ENCODE results near the gene KDM7A.
"Not testable (repeated sequence)": the region's sequence is repeated elsewhere in the genome, so short reads cannot be mapped to it uniquely, and the experiment has no call there.

KDM7A gene

DNA sequence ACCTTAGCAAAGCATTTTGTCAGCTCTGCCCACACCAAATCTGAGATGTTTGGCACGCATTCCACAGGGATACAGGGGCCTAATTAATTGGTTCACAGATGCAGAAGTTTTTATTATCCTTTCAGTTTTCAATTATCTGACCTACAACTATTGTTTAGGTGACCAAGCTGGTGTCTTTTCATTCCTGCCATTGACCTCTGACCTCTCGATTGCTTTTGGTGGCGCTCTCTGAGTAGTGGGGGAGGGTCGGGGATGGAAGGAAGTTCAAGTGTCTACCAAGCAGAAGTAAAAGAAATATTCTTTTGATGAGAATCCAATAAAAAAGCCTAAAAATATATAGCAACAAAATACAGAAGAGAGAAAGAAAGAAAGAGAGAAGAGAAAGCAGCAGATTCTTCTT is 28.8 kb upstream of the KDM7A start:
- TF ChIP-seq ARNTL (CRISPR knock-in tag; IDR thresholded peaks at IDR 0.05; ENCODE audit: borderline replicate concordance, low read depth) = no peak
- no peak for TF ChIP-seq PATZ1 (CRISPR knock-in tag; IDR thresholded peaks at IDR 0.05; ENCODE audit: borderline replicate concordance)
- TF ChIP-seq, protein P1, sequence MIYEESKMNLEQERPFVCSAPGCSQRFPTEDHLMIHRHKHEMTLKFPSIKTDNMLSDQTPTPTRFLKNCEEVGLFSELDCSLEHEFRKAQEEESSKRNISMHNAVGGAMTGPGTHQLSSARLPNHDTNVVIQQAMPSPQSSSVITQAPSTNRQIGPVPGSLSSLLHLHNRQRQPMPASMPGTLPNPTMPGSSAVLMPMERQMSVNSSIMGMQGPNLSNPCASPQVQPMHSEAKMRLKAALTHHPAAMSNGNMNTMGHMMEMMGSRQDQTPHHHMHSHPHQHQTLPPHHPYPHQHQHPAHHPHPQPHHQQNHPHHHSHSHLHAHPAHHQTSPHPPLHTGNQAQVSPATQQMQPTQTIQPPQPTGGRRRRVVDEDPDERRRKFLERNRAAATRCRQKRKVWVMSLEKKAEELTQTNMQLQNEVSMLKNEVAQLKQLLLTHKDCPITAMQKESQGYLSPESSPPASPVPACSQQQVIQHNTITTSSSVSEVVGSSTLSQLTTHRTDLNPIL (CRISPR knock-in tag; IDR thresholded peaks at IDR 0.05; ENCODE audit: low read depth) = no peak
- no peak for TF ChIP-seq ESRRG (CRISPR knock-in tag; IDR thresholded peaks at IDR 0.05)
- TF ChIP-seq, protein P2, sequence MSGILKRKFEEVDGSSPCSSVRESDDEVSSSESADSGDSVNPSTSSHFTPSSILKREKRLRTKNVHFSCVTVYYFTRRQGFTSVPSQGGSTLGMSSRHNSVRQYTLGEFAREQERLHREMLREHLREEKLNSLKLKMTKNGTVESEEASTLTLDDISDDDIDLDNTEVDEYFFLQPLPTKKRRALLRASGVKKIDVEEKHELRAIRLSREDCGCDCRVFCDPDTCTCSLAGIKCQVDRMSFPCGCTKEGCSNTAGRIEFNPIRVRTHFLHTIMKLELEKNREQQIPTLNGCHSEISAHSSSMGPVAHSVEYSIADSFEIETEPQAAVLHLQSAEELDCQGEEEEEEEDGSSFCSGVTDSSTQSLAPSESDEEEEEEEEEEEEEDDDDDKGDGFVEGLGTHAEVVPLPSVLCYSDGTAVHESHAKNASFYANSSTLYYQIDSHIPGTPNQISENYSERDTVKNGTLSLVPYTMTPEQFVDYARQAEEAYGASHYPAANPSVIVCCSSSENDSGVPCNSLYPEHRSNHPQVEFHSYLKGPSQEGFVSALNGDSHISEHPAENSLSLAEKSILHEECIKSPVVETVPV (CRISPR knock-in tag; IDR thresholded peaks at IDR 0.05) = no peak
- no peak for TF ChIP-seq ZNF70 (CRISPR knock-in tag; IDR thresholded peaks at IDR 0.05)
- no peak for TF ChIP-seq RARB (CRISPR knock-in tag; IDR thresholded peaks at IDR 0.05)
- TF ChIP-seq ZNF8 (CRISPR knock-in tag; IDR thresholded peaks at IDR 0.05) = no peak
- TF ChIP-seq SNAI2 (CRISPR knock-in tag; IDR thresholded peaks at IDR 0.05) = no peak
- no peak for TF ChIP-seq OSR1 (CRISPR knock-in tag; IDR thresholded peaks at IDR 0.05)
- no peak for TF ChIP-seq ISL1 (CRISPR knock-in tag; IDR thresholded peaks at IDR 0.05)
- no peak for TF ChIP-seq TCF4 (CRISPR knock-in tag; IDR thresholded peaks at IDR 0.05; ENCODE audit: borderline replicate concordance)
- no peak for TF ChIP-seq ZFP30 (CRISPR knock-in tag; IDR thresholded peaks at IDR 0.05)
- no peak for TF ChIP-seq ZC3H10 (CRISPR knock-in tag; IDR thresholded peaks at IDR 0.05)
- TF ChIP-seq, protein P3, sequence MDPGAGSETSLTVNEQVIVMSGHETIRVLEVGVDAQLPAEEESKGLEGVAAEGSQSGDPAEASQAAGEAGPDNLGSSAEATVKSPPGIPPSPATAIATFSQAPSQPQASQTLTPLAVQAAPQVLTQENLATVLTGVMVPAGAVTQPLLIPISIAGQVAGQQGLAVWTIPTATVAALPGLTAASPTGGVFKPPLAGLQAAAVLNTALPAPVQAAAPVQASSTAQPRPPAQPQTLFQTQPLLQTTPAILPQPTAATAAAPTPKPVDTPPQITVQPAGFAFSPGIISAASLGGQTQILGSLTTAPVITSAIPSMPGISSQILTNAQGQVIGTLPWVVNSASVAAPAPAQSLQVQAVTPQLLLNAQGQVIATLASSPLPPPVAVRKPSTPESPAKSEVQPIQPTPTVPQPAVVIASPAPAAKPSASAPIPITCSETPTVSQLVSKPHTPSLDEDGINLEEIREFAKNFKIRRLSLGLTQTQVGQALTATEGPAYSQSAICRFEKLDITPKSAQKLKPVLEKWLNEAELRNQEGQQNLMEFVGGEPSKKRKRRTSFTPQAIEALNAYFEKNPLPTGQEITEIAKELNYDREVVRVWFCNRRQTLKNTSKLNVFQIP (CRISPR knock-in tag; IDR thresholded peaks at IDR 0.05; ENCODE audit: borderline replicate concordance, low read depth) = no peak
- no peak for TF ChIP-seq TSHZ2 (CRISPR knock-in tag; IDR thresholded peaks at IDR 0.05)
- ATAC-seq = no peak

GRCh38 chr7:140203556-140203955 is 26.8 kb upstream of the KDM7A start:
- no peak for ATAC-seq
- no peak for TF ChIP-seq ESRRG (CRISPR knock-in tag; IDR thresholded peaks at IDR 0.05)
- TF ChIP-seq, protein P1 (CRISPR knock-in tag; IDR thresholded peaks at IDR 0.05; ENCODE audit: low read depth) = no peak
- no peak for TF ChIP-seq TCF4 (CRISPR knock-in tag; IDR thresholded peaks at IDR 0.05; ENCODE audit: borderline replicate concordance)
- no peak for TF ChIP-seq ISL1 (CRISPR knock-in tag; IDR thresholded peaks at IDR 0.05)
- TF ChIP-seq PPARA (CRISPR knock-in tag; IDR thresholded peaks at IDR 0.05; ENCODE audit: borderline replicate concordance) = no peak
- no peak for TF ChIP-seq ZNF8 (CRISPR knock-in tag; IDR thresholded peaks at IDR 0.05)
- TF ChIP-seq ZNF70 (CRISPR knock-in tag; IDR thresholded peaks at IDR 0.05) = no peak
- no peak for TF ChIP-seq SNAI2 (CRISPR knock-in tag; IDR thresholded peaks at IDR 0.05)
- TF ChIP-seq, protein P2 (CRISPR knock-in tag; IDR thresholded peaks at IDR 0.05) = no peak
- TF ChIP-seq, protein P3 (CRISPR knock-in tag; IDR thresholded peaks at IDR 0.05; ENCODE audit: borderline replicate concordance, low read depth) = no peak
- TF ChIP-seq ZFP3 (CRISPR knock-in tag; IDR thresholded peaks at IDR 0.05) = no peak
- no peak for TF ChIP-seq PATZ1 (CRISPR knock-in tag; IDR thresholded peaks at IDR 0.05; ENCODE audit: borderline replicate concordance)
- TF ChIP-seq OSR1 (CRISPR knock-in tag; IDR thresholded peaks at IDR 0.05) = no peak

DNA sequence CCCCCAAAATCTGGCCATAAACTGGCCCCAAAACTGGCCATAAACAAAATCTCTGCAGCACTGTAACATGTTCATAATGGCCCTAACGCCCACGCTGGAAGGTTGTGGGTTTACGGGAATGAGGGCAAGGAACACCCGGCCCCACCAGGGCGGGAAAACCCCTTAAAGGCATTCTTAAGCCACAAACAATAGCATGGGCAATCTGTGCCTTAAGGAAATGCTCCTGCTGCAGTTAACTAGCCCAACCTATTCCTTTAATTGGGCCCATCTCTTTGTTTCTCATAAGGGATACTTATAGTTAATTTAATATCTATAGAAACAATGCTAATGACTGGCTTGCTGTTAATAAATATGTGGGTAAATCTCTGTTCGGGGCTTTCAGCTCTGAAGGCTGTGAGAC is 26.2 kb upstream of the KDM7A start:
- ATAC-seq = not testable (repeated sequence)

All from SK-N-SH treated with all-trans-retinoic acid at 6 μM for 48 hours (cell line).